Gastrocnemius medialis (tissue), 4 donors: Measurements from ENCODE around the gene CPLANE1.

ENCODE experiments used
- POLR2A ChIP-seq, 2 donors: fragments of 450-650 bp; IDR thresholded peaks; one replicate each; pipeline ENCODE4 v1.6.1; 2017; ENCODE audit warnings: antibody characterized with exemption in 2 of 2, mild to moderate bottlenecking in 2 of 2, moderate library complexity in 2 of 2
- TF ChIP-seq, protein P1 (sequence below), 5 experiments: fragments of 450-650 bp in 3 of 5; fragments of 200-600 bp in 2 of 5; sonication (generic) in 2 of 5; IDR thresholded peaks in 4 of 5; conservative IDR thresholded peaks in 1 of 5; 1 replicate in 4 of 5; 2 replicates in 1 of 5; pipeline ENCODE4 v1.5.1; 2016 to 2019; ENCODE audit warnings: antibody characterized with exemption in 5 of 5, mild to moderate bottlenecking in 3 of 5, moderate library complexity in 3 of 5

GRCh38 chr5:37248970-37249814, at the start of gene CPLANE1:
- peak; percentile 48 to 68 for TF ChIP-seq POLR2A (IDR thresholded peaks at IDR 0.05)
- TF ChIP-seq, protein P1, sequence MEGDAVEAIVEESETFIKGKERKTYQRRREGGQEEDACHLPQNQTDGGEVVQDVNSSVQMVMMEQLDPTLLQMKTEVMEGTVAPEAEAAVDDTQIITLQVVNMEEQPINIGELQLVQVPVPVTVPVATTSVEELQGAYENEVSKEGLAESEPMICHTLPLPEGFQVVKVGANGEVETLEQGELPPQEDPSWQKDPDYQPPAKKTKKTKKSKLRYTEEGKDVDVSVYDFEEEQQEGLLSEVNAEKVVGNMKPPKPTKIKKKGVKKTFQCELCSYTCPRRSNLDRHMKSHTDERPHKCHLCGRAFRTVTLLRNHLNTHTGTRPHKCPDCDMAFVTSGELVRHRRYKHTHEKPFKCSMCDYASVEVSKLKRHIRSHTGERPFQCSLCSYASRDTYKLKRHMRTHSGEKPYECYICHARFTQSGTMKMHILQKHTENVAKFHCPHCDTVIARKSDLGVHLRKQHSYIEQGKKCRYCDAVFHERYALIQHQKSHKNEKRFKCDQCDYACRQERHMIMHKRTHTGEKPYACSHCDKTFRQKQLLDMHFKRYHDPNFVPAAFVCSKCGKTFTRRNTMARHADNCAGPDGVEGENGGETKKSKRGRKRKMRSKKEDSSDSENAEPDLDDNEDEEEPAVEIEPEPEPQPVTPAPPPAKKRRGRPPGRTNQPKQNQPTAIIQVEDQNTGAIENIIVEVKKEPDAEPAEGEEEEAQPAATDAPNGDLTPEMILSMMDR (IDR thresholded peaks at IDR 0.05 in 4 of 5, conservative IDR thresholded peaks at IDR 0.05 in 1 of 5), result peak in 2 of 5 experiments; percentile 7 to 23
